Peyer's patch (tissue), 4 donors: ENCODE results near the gene ADARB1. TPM values are rescaled to one million over a fixed set of nuclear protein-coding genes. Genes with fewer than 3 reads are reported as not detected.
A peak's percentile ranks its signal among the peaks of the same experiment; 100 is the strongest.

Source experiments
- DNase-seq, 3 donors: peaks; one replicate each; pipeline ENCODE4 v3.0.0-alpha.2; 2017 to 2019
- H3K27ac ChIP-seq, 4 donors: fragments of 200-600 bp; sonication (generic); one replicate each; pipeline ENCODE4 v1.5.1; 2016 to 2019
- H3K27me3 ChIP-seq, 2 donors: fragments of 200-600 bp; sonication (generic); one replicate each; pipeline ENCODE4 v1.5.1; 2019
- H3K36me3 ChIP-seq, 3 donors: fragments of 200-600 bp; sonication (generic); one replicate each; pipeline ENCODE4 v1.5.1; 2016 to 2019
- H3K4me1 ChIP-seq, 4 donors: fragments of 200-600 bp; sonication (generic); one replicate each; pipeline ENCODE4 v1.5.1; 2016 to 2019
- H3K4me3 ChIP-seq, 4 donors: fragments of 200-600 bp; sonication (generic); 1 replicate in 3 of 4; 2 replicates in 1 of 4; pipeline ENCODE4 v1.5.1; 2016 to 2019; ENCODE audit warnings: mild to moderate bottlenecking in 1 of 4
- H3K9me3 ChIP-seq, 4 donors: fragments of 200-600 bp; sonication (generic); one replicate each; pipeline ENCODE4 v1.5.1; 2016 to 2019; ENCODE audit warnings: mild to moderate bottlenecking in 1 of 4
- POLR2A ChIP-seq, 2 donors: fragments of 450-650 bp; IDR thresholded peaks; one replicate each; pipeline ENCODE4 v1.5.1; 2017; ENCODE audit warnings: antibody characterized with exemption in 2 of 2, mild to moderate bottlenecking in 2 of 2, moderate library complexity in 2 of 2
- total RNA-seq, 4 donors: library from RNA; depleted of rRNA; stranded (reverse); fragments of >200 nt; gene quantifications; one replicate each; pipeline ENCODE4 v1.1.0, GENCODE V29; 2016
- TF ChIP-seq, protein P1 (sequence below), 6 experiments: fragments of 450-650 bp in 4 of 6; fragments of 200-600 bp in 2 of 6; sonication (generic) in 1 of 6; IDR thresholded peaks; one replicate each; pipeline ENCODE4 v1.5.1; 2017 to 2019; ENCODE audit warnings: antibody characterized with exemption in 6 of 6, mild to moderate bottlenecking in 3 of 6, moderate library complexity in 1 of 6

ADARB1 gene
- total RNA-seq, 4 donors from 2014 or later = 7.4 to 47.9 (median 10.0) TPM

- H3K4me1 ChIP-seq = peaks cover 0 to 4% (median 0%) of the 10 kb centered on the region in 4 donors
- TF ChIP-seq POLR2A (IDR thresholded peaks at IDR 0.05) = no peak
- TF ChIP-seq, protein P1, sequence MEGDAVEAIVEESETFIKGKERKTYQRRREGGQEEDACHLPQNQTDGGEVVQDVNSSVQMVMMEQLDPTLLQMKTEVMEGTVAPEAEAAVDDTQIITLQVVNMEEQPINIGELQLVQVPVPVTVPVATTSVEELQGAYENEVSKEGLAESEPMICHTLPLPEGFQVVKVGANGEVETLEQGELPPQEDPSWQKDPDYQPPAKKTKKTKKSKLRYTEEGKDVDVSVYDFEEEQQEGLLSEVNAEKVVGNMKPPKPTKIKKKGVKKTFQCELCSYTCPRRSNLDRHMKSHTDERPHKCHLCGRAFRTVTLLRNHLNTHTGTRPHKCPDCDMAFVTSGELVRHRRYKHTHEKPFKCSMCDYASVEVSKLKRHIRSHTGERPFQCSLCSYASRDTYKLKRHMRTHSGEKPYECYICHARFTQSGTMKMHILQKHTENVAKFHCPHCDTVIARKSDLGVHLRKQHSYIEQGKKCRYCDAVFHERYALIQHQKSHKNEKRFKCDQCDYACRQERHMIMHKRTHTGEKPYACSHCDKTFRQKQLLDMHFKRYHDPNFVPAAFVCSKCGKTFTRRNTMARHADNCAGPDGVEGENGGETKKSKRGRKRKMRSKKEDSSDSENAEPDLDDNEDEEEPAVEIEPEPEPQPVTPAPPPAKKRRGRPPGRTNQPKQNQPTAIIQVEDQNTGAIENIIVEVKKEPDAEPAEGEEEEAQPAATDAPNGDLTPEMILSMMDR (IDR thresholded peaks at IDR 0.05) = no peak
- no peak overlapping the region for H3K4me3 ChIP-seq
- no peak for DNase-seq
- no peaks in the 10 kb centered on the region for H3K9me3 ChIP-seq
- H3K27me3 ChIP-seq = no peaks in the 10 kb centered on the region
- H3K36me3 ChIP-seq = no peaks in the 10 kb centered on the region
- H3K27ac ChIP-seq = no peak overlapping the region
Observed at GRCh38 chr21:45097827-45098387, 23.5 kb downstream of the ADARB1 start.

DNA sequence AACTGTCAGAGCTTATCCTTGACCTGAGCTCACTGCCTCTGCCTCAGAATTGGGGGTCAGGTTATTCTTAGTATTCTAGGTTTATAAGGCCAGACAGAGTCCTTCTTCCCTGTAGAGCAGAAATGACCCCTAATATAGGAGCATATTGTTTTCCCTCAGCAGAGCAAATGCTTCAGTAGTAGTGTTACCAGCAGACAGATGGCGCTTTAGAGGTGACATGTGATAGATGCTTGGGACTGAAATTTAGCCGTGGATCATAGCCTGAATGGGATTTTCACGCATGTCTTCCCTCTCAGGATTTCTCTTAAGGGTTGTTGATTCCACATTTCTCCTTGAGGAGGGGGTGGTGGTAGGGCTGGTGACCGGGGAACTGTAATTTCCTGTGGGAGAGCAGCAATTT lies 24.5 kb downstream of the ADARB1 start:
- Histone ChIP-seq H3K27me3 (no peaks in the 10 kb centered on the region), H3K9me3 (no peaks in the 10 kb centered on the region), H3K27ac (no peak overlapping the region), H3K4me3 (no peak overlapping the region), H3K4me1 (no peaks in the 10 kb centered on the region), H3K36me3 (no peaks in the 10 kb centered on the region)
- no peak for DNase-seq
- TF ChIP-seq, protein P1 (IDR thresholded peaks at IDR 0.05) = peak in 3 of 6 experiments; percentile 16 to 33 (median 17)
- TF ChIP-seq POLR2A (IDR thresholded peaks at IDR 0.05) = no peak

- Histone ChIP-seq H3K4me1 (peaks cover 0 to 7% (median 3%) of the 10 kb centered on the region in 4 donors), H3K27me3 (no peaks in the 10 kb centered on the region), H3K36me3 (no peaks in the 10 kb centered on the region), H3K4me3 (no peak overlapping the region), H3K9me3 (no peaks in the 10 kb centered on the region), H3K27ac (no peak overlapping the region)
- TF ChIP-seq, protein P1 (IDR thresholded peaks at IDR 0.05) = no peak
- TF ChIP-seq POLR2A (IDR thresholded peaks at IDR 0.05) = no peak
- no peak for DNase-seq
Observed at GRCh38 chr21:45099571-45099970, 25.2 kb downstream of the ADARB1 start.

- no peaks in the 10 kb centered on the region for H3K36me3 ChIP-seq
- TF ChIP-seq, protein P1 (IDR thresholded peaks at IDR 0.05) = no peak
- no peak for TF ChIP-seq POLR2A (IDR thresholded peaks at IDR 0.05)
- H3K9me3 ChIP-seq = no peaks in the 10 kb centered on the region
- no peak for DNase-seq
- peaks cover 0 to 9% (median 4%) of the 10 kb centered on the region in 4 donors for H3K4me1 ChIP-seq
- H3K27ac ChIP-seq = no peak overlapping the region
- H3K4me3 ChIP-seq = no peak overlapping the region
- H3K27me3 ChIP-seq = no peaks in the 10 kb centered on the region
Observed at GRCh38 chr21:45100866-45101265, 26.5 kb downstream of the ADARB1 start.

DNA sequence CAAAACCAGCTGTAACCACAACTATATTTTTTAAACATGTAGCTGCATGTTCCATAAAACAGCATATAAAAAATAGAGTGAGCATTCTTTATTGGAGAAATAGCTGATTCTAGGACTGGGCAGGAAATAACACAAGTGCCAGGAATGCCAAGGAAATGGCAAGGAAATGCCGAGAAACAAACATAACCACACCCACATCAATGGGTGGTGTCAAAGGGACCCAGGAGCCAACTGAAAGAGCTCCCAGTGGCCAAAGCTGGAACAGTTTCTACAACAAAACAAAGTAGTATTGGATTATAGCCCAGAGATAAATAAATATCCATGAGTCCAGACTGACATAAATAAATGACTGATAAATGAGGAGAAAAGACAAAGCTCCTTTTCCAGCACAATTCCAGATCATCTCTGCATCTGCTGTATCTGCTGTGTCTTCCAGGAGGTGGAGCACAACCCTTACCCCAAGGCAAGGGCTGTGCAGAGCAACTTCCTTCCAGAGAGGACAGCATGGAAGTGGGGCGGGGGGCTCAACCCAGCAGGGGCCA lies 28.1 kb downstream of the ADARB1 start:
- TF ChIP-seq, protein P1 (IDR thresholded peaks at IDR 0.05) = peak in 4 of 6 experiments; percentile 11 to 38 (median 36)
- no peak for TF ChIP-seq POLR2A (IDR thresholded peaks at IDR 0.05)
- Histone ChIP-seq H3K27ac (no peak overlapping the region), H3K9me3 (no peaks in the 10 kb centered on the region), H3K4me1 (peaks cover 0 to 9% (median 4%) of the 10 kb centered on the region in 4 donors), H3K4me3 (no peak overlapping the region), H3K36me3 (no peaks in the 10 kb centered on the region), H3K27me3 (no peaks in the 10 kb centered on the region)
- no peak for DNase-seq
